CD4-positive, alpha-beta T cell treated with Interleukin-15 for 1 hour (primary cell): Measurements from ENCODE around the gene PRAC1.

Source experiments
- DNase-seq: peaks from one replicate; pipeline ENCODE4 v3.0.0-alpha.2; 2020

Gene PRAC1

DNA sequence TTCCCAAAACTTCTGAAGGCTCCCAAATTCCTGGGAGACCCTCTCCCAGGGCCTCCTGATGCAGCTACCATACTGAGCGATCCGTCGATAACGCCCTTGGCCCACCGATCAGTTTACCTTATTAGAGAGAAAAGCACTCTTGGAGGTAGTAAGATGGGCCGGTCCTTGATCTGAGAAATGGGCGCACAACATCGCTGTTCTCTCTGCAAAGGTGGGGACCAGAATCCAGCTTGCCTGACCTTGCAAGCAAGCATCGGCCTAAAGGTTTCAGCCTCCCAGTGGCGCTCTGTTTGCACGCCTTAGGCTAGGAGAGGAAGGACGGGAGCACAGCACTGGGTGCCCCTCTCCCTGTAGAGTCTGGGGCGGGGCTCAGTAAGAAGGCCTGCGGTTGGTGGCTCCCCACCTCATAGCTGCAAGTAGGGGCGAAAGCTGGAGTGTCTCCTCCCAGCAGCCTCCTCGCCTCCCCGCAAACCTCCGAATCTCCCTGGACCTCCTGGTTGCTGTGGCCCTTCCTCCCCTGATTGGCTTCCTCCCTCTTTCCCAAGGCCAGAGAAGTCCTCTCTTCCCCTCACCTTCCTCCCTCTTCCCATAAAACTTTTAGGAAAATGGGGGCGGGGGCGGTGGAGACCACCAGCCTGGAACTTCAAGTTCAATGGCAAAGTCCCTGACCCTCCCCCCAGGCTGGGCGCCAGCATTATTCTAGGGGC is at the start of gene PRAC1:
Gene PRAC1 (minus strand): TSS at position 318 of the 707 bp plus-strand sequence. CDS start 126 bp downstream, at position 192.
- DNase-seq = no peak

DNA sequence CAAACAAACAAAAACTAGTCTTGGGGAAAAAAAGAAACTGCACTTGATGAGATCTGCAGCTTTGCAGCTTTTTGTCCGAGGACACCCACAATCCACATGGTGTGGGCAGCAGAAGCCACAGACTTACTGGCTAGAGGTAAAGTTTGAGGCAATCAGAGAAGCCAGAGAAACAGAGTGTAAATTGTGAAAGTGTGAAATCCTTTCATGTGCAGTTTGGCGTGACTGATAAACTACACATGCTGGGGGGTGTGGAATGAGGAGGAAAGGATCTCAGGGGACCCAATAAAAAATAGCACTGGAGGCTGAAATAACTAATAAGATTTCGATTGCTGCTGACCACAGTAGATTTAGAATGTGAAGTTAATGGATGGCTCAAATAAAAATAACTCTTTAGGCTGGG is 48.6 kb upstream of the PRAC1 start:
- no peak for DNase-seq

DNA sequence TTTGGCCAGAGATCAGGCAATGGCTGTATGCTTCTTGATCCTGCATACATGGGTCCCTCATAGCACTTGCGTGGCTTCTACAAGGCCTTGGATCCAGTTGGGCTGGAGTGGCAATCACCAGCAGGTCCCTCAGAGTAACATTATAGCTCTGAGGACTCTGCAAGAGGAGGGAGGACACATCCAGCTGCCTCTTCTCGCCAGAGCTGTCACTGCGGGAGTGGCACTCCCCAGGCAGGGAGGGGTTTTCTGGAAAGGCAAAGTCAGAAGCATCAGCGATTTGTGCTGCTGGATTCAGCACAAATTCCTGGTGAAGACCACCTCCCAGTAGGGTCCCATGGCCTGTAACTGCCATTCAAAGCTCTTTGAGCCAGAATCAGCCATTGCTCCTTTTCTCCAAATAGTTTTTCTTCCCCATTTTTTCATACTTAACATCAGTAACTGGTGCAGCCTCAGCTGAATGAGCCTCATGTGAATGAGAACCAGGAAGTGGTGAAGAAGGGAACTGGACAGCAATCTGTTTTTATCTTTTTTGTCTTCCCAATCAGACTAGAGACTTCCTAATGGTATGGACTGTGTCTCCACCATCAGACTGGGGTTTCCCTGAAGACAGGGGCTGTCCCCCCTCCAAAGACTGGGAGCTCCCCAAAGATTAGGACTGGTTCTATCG is 46.8 kb upstream of the PRAC1 start:
- DNase-seq = no peak

DNA sequence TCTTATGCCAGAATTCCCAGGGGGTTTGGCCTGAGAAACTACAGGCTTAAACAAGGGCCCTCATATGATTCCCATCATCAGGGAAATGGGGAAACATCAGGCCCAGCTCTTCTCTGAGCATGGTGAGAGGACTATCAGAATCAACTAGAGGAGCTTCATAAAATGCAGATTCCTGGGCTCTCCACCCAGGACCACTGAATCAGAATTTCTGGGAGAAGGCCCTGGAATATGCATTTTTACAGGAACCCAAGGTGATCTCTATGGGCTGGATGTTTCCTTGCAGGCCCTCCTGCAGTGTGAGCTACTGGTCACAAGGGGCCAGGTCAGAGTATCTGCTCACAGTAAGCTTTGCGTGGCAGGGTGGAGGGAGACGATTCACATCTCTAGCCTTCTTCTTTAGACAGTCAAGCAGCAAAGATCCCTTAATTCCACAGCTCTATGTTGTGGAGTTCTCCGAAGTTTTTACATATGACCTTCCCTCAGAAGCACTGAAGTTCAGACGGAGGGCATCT is 45.0 kb upstream of the PRAC1 start:
- DNase-seq = no peak

DNA sequence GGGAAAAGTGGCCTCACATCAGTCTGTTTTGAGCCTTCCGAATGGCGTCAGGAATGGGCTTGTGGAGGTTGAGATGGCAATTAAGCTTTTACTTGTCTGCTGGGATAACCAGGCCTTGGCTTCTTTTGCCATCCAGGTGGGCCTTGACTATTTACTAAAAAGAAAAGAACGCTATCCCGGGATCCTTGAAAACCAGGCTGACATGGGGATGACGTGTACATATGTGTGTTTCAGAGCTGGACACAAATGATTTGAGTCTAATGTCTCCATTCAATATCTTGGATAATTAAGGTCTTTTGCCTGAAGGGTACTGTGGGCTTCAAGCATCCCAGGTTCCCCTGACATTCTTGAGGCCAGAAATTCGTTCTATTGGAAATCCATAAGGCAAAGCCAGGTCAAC is 38.8 kb upstream of the PRAC1 start:
- no peak for DNase-seq

DNA sequence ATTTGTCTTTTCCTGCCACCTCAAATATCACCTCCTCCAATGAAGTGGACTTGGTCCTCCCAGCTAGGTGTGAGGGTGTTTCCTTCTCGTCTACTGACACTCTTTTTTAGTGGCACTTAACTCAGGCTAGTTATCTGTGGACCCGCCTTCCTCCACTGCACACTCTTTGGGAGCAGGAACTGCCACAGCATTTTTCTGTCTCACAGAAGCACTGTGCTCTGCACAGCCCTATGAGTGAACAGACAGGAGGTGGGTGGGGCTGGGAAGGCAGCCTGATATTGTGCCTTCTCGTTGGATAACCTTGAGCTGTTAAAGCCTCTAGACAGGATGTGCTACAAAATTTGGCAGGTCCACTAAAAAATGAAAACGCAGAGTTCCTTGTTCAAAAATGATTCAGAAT is 38.1 kb upstream of the PRAC1 start:
- DNase-seq = no peak

DNA sequence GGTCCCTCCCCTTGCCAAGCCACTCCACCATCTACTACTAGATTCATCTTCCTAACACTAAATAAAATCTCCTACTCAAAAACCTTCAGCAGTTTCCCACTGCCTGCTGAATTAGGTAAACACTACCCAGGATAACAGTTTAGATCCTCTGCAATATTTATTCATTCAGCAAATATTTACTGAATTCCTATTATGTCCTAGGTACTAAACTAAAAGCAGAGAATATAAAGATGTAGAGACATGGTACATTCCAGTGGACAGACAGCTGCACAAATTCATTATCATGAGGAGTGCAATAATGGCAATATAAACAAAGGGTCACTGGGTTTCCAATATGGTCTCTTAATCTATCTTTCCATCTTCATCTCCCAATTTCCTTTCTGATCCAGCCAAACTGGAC is 37.0 kb upstream of the PRAC1 start:
- DNase-seq = no peak

DNA sequence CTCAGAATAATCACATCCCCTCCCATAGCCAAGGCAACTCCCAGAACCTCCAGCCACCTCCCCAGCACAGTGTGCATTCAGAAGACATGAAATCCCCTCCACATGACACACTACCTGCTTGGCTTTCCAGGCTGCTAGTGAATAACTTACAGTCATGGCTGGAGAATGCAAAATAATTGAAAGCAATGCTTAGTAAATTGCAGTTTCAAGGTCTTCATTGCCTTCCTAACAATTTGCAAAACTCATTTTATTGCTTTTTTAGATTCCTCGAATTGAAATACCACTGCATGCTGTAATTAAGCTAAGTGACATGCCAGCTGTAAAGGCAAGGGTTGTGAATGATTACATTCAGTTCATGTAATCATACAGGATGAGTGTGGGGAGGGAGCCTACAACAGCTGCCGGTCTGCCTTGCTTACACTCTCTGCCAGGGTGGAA is 35.2 kb upstream of the PRAC1 start:
- no peak for DNase-seq

DNA sequence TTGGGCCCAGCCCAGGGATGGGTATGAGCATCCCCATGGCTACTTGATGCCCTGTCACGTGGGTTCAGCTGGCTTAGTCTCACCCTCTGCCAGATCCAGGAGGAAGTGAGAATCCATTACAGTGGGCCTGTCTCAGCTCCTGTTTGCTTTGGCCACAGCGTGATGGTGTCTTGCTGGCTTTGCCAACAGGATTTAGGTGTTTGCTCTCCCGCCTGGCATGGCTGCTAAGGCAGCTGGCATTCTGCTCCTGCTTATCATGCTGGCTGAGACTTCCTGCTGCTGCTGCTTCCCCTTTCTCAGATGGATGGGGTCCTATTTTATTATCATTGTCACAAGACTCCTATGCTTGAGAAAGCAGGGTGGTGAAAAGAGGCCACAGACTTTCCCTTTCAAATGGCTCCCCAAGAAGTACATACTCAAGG is 34.5 kb upstream of the PRAC1 start:
- DNase-seq = no peak

DNA sequence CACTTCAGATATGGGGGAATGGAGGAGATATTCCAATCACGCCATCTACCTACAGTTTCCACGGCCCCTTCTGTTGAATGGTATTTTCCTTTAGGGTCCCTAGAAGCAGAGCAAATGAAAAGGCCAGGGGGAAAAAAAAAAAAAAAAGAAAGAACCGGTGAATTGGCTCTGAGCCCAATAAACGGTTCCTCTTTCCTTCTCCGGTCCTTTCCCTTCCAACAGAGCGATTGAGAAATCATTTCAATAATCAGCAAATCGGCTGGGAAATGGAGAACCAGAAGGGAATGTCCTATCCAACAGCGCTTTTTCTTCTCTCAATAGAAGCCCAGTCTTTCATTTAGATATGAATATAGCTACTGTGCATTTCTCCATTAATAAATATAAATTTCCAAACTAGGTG is 33.0 kb upstream of the PRAC1 start:
- no peak for DNase-seq

DNA sequence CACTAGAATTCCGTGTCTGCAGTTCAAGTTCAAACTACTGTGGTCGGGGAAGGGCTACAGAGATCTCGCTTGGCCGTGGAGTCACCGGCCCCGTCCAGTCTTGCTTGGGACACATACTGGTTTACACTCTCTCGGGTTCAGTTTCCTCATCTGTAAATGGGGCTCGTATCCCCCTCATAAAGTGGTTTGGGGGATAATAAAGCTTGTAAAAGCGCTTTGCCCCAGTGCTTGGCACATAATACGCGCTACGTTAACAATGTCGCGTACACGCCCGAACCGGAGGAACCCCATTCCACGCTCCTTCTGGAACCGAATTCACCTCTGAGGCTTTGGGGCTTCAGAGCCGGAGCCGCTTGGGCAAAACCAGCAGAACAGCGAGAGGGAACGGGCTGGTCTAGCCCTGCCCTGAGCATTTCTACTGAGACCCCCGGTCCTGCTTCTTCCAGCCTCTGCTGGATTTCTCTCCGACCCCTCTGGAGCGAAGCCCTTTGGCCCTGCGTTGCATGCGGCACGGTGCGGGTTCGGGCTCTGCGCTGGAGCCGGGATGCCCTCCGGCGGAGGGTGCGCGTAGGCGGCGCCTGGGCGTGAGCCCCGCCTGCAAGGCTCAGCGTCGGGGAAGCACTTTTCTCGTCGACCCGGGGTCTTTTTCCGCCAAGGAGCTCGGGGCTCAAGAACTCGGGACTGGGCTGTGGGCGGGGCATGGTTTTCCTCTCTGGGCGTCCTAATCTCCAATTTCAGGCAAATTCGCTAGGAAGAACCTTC is 32.4 kb upstream of the PRAC1 start:
- no peak for DNase-seq

DNA sequence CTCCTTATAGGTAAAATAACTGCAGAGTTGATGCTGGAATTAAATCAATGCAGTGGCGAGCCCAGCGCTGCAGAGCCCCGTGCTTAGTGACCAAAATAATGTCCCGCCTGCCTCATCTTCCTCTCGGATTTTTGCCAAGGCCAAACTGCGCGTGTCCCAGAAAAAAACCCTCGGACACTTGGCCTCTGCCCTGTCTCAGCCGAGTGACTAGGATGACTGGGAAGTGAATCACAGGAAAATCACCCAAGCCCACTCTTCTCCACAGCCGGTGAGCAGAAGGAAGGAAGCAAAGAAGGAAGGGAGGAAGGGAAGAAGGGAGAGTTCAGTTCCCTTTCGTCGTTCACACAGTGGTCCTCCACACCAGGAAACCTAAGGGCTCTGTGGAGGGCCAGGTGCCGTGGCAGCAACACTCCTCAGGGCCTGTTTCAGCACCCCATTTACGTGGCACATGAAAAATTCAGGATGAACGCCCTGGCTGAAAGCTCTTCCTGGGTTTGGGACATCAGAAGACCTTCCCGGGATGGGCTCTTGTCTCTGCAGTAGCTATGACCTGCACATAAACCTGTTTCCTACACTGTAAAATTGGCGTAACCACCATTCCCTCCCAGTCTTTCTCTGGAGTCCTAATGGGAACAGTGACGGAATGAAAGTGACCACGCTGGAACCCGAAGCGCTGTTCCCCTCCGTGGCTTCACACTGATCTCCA is 31.6 kb upstream of the PRAC1 start:
- DNase-seq = no peak

DNA sequence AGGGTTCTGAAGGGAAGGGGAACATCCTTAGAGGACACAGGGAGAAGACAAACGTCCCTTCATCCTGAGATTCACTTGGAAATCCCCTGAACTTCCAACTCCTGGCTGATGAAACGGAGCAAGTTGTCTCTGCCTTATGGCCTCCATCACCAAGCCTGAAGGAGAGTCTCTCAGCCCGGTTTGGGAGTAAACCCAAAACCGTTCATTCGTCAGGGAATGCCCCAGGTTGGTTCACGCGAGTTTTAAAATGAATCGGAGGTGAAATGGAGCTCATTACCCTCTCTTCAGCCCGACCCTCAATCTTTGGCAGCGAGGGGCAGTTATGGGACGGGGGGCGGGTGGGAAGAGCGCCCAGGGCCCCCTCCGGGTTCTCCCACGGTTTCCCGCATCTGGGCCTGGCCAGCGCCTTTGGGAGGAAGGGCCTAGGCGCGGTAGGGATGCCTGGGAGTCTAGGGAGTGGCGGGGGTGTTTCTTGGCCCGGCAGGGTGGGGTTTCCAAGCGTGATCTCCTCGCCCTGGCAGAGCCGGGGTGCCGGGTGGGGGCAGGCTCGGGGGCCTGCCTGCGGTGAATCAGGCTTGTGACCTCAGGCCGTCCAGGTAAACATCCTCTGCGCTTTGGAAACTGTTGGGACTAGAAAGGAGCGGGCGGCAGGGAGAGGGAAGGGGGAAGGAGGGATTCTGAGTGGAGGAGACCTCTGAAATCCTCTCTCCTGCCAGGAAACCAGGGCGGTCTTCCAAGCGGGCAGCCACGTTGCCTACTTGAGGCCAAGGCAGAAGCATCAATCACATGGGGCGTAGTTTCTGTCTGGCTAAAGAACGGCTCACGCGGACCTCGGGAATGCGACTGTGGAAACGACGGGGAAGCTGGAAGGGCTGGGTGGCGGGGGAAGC is 30.3 kb upstream of the PRAC1 start:
- DNase-seq = no peak

DNA sequence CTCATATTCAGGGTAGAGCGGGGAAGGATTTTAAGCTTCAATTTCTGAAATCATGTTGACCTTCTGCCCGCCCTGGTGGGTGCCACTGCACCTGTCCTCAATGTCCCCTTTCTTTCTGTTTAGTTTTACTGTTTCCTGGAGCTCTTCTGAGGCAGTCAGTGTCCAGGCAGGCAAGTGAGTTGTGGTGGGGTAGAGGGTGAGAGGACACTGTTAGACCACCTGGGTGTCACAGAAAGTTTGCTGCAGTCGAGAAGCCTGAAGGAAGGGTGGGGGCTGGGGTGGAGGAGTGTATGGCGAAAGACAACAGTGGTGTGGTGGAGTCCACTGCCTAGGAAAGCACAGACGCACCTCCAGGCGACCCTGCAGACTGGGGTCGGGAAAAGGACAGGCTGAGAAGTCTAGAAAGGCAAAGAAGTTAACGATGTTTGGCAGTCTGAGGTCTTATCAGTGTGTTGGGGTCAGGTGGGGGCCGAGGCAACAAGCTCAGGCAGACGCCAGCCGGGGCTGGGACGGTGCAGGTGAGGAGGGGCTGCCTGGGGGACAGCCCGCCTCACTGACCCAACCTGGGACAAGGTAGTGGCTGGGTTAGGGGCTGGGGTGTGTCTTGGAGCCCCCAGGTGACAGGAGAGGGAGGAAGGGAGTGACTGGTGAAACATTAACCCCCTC is 29.5 kb upstream of the PRAC1 start:
- DNase-seq = no peak

DNA sequence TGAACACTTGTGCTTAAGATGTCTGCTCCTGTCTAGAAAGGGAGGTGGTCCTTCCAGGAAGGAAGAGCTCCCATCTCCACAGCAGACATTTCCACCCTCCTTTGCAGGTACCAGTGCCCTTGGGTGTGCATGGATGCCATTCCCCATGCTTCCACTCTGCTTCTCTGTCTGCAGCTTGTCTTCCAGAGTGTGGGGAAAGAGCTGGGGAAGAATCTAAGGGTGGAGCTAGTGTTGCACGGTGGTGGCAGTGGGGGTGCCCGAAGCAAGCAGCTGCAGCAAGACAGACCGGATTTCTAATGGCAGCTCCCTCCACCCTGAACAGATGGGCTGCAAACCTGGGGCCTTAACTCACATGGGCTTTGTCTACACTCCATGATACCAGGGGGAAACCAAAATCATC is 28.9 kb upstream of the PRAC1 start:
- no peak for DNase-seq

DNA sequence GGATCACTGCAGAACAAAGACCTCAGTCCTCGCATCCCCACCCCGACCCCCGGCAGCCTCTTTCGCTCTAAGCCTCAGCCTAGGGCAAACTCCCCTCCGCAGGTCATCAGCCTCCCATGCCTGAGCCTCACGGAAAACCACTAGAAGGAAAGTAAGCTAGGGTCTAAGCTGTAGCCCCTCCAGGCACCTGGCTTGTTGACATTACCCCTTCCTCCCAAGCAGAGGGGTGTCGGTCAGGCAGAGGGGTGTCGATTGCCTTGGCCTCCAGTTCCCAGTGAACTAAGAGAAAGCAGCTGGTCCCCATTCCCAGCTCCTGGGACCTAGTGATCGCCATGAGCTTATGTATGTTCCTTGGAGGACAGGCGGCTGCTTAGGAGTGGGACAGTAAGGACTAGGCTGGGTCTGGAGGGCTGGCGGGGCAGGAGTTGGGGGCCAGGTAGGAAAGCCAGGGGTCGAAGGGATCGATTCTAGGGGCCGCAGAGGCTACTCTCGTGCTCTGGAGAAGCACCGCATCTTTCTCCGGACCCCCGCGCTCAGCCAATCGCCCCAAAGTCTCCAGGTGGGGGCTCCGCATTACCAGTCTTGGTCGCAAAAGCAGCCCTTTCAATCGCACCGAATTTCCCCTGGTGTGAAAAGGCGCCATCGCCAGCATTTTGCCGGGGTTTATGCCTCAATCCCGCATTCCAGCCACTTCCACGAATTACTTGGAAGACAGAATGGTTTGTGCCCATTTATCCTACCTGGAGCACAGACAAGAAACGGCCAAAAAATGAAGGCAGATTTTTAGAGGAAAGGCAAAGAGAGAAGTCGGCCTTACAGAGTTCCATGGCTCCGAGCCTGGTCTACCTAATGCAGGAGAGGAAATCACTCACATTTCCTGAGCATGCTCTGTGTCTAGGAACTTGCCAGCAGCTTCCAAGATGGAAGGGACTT is 27.6 kb upstream of the PRAC1 start:
- no peak for DNase-seq

DNA sequence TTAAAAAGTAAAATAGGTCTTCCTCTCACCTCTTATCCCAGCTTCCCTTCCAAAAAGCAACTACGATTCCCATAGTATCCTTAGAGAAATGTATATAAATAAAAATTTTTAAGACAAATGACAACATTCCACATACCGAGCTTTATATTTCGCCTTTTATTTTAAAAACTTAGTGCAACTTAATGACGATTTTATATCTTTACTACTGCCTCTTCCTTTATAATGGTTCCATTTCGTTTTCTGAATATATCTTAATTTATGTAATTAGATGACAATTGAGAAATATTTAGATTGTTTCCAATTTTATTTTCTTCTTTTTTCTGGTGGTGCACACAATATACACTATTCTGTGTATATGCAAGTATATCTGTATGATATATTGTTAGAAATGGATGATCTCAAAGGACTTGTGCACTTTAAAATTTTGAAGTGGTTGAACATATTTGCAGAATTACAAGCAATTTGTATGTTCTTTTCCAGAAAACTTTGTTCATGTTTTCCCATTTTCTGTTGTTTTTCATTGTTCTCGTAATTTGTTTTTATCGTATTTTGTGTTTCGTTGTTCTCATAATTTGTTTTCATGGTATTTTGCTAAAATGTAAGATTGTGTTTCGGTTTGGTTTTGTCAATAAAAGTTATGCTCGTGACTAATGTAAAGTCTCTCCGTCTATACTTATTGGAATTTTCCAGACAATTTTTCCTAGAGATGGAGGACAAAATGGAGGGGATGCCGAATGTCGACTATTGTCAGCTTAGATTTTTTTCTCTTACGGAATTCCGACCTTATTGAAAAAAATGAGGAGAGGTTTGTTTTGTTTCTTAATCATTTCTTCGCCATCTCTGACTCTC is 26.6 kb upstream of the PRAC1 start:
- DNase-seq = no peak

DNA sequence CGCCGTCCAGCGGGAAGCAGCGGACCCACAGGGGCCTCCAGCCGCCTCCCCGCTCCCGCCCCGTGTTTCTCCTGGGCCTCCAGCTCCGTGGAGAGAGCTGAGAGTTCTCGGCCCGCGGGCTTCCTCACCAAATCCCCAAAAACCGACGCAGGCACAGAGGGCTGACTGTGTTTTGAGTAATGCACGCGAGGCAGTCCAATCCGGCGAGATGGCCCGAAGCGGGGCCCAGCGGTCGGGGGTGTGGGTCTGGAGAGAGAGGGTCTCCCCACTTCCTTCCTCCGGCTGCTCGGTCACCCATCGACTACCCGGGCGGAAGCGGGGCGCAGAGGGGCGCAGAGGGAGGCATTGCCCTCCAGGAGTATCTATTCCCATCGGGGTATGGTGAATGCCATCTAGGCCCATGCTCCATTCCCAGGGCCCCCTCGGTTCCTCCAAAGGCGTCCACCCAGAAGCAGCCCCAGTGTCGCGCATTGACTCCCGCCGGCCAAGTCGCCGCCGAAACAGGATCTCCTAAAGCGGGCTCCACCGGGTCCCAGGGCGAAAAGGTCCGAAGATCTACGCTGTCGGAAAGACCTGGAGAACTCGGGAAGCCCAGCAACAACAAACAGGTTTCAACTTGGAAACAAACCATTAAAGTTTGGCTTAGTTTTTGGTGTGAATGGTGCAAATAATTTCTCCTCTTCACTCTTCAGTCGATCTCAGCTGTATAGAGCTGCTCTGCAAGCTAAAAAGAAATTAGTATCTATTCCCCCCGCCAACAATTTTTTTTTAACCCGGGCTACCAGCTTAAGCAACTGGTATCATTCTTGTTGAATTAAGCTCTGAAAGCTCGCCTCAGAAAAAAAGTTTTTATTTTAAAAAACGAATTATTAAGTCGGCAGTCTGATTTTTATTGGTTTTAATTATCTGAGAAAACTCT is 25.4 kb upstream of the PRAC1 start:
- DNase-seq = no peak
